GM12873 (cell line): ENCODE results near the gene RAD51AP1.

Experiments
- CTCF ChIP-seq: IDR thresholded peaks from 2 replicates; pipeline ENCODE4 v1.5.1; 2012; ENCODE audit warnings: low read depth, mild to moderate bottlenecking, moderate library complexity, low read length, control low read depth; ENCODE audit not compliant: insufficient read depth; ENCODE audit errors: missing control alignments

The RAD51AP1 gene

GRCh38 chr12:4506870-4507269 lies 31.8 kb upstream of the RAD51AP1 start:
- TF ChIP-seq CTCF, result no peak

GRCh38 chr12:4518106-4518728 lies 20.5 kb upstream of the RAD51AP1 start:
- TF ChIP-seq CTCF, result no peak

GRCh38 chr12:4526923-4527546 lies 11.7 kb upstream of the RAD51AP1 start:
- TF ChIP-seq CTCF, result peak; percentile 17

- no peak for TF ChIP-seq CTCF
These were observed 8.5 kb upstream of the RAD51AP1 start for GRCh38 chr12:4530160-4530559.

GRCh38 chr12:4530982-4531586 lies 7.6 kb upstream of the RAD51AP1 start:
- no peak for TF ChIP-seq CTCF

GRCh38 chr12:4535092-4535491 lies 3.6 kb upstream of the RAD51AP1 start:
- TF ChIP-seq CTCF, result no peak

- TF ChIP-seq CTCF, result no peak
These were observed 2.8 kb upstream of the RAD51AP1 start for GRCh38 chr12:4535871-4536270.
